ENCODE results near the gene CARMIL1. TPM values are rescaled to one million over a fixed set of nuclear protein-coding genes. Genes with fewer than 3 reads are reported as not detected.
A peak's percentile ranks its signal among the peaks of the same experiment; 100 is the strongest.
"Not testable (repeated sequence)": the region's sequence is repeated elsewhere in the genome, so short reads cannot be mapped to it uniquely, and the experiment has no call there.

Gene CARMIL1
- total and polyA plus RNA-seq, 5 experiments from 2014 or later = 1.3 to 13.3 (median 1.9) TPM

DNA sequence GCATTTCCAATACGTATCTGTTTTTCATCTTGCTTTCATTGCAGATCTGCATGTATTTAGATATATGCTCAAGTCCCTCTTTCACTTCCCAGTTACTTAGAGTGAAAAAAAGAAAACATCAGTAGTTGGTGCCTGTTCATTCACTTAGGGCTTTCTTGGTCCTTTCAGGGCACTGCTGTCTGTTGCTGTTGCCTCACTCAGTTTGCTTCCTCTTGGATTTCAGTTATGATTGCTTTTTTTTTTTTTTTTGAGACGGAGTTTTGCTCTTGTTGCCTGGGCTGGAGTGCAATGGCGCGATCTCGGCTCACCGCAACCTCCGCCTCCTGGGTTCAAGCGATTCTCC, 19.3 kb downstream of the CARMIL1 start:
- H3K27me3 Mint-ChIP-seq, H3K27ac Mint-ChIP-seq, H3K4me3 Mint-ChIP-seq, H3K9me3 Mint-ChIP-seq, ATAC-seq, DNase-seq, POLR2A ChIA-PET, H3K36me3 Mint-ChIP-seq: not testable (repeated sequence)
- peaks cover 35 to 63% (median 54%) of the 10 kb centered on the region in 4 donors for H3K4me1 Mint-ChIP-seq

DNA sequence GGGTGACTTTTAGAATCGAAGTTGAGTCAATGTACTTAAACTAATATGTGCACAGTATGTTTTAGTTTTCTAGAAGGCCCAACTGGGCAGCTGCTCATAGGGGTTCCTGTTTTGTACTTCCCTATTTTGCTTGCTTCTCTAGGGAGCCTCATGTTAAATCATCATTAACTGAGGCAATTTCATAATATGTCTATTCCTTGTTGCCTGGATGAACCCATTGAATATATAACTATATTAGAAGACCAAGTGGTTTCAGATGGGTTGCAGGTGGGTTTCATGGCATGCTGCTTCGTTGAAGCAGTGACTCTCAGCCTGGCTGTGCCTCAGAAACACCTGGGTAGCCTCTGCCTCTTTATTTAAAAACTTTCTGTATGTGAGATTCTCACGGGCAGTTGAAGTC, 22.2 kb downstream of the CARMIL1 start:
- Mint-ChIP-seq H3K27me3 (no peaks in the 10 kb centered on the region), H3K27ac (peak overlapping the region in 1 of 10 donors; percentile 29), H3K4me1 (peaks cover 31 to 47% (median 41%) of the 10 kb centered on the region in 4 donors), H3K4me3 (no peak overlapping the region), H3K36me3 (no peaks in the 10 kb centered on the region), H3K9me3 (no peaks in the 10 kb centered on the region)
- POLR2A ChIA-PET = interaction anchor here (0.6 kb wide), 1 partner anchor 175 kb away, joined by 3 read pairs; no protein-coding TSS in a partner anchor
- DNase-seq (no peak), ATAC-seq (no peak)

DNA sequence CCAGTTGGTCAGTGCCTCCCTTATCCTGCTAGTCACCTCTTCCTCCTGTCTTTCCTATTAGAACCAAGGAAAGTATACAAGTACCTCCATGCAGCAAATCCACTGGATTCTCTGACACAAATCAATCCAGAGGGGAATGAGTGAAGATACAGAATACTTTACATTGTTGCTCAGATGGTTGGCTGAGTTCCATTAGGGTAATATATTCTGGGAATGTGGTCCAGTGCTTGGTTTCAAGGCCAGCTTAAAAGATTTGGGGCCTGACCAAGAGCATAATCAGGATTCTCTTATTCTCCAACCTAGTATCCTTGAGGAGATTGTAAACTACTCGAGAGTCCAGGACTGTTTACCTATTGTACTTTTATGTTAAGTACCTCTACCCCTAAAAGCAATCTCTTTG, 23.0 kb downstream of the CARMIL1 start:
- no peak overlapping the region for H3K4me3 Mint-ChIP-seq
- peaks cover 26 to 43% (median 35%) of the 10 kb centered on the region in 4 donors for H3K4me1 Mint-ChIP-seq
- H3K36me3 Mint-ChIP-seq = no peaks in the 10 kb centered on the region
- H3K27me3 Mint-ChIP-seq = no peaks in the 10 kb centered on the region
- no peak for ATAC-seq
- POLR2A ChIA-PET = no interaction called here
- no peak for DNase-seq
- no peaks in the 10 kb centered on the region for H3K9me3 Mint-ChIP-seq
- H3K27ac Mint-ChIP-seq = no peak overlapping the region

DNA sequence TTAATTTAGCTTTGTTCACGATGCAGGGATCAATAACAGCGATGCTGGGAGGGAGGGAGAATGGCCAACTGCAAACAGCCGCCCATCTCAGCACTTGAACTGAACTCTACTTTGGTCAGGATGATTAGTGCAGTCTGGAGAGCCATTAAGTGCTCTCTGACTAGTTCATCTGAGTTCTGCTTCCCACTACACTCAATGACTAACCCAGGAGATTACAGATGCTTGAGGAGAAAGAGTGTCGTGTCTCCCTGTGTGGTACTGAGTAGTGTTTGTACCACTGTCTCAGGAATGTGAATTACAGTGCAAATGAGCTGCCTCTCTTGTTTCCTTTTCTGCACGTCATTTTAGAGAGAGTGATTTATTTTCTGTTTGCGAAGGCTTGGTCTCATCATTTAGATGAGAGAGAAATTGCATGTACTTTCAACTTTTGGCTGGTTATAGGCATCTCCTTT, 23.5 kb downstream of the CARMIL1 start:
- Mint-ChIP-seq H3K27ac (peak overlapping the region in 1 of 10 donors; percentile 22), H3K27me3 (no peaks in the 10 kb centered on the region), H3K9me3 (no peaks in the 10 kb centered on the region), H3K4me1 (peaks cover 21 to 39% (median 32%) of the 10 kb centered on the region in 4 donors), H3K4me3 (no peak overlapping the region), H3K36me3 (no peaks in the 10 kb centered on the region)
- DNase-seq (no peak), ATAC-seq (no peak)
- POLR2A ChIA-PET = no interaction called here

DNA sequence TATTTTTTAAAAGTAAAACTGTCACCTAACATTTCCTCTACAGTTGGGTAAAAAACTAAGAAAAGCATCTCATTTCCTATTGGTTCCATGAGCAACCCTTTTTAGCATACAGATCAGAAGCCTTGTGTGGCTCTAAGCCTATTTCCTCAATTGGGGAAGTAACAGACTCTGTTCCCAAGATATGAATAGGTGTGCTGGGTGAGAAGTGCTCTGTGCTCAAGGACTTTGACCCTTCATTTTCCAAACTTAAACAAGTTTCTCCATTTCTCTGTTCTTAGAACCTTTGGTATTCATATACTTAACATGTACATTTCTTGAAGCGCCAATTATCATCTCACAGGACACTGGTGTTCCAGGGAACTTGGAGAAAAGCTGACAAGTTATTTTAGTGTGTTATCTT, 24.1 kb downstream of the CARMIL1 start:
- Mint-ChIP-seq H3K4me3 (no peak overlapping the region), H3K36me3 (no peaks in the 10 kb centered on the region), H3K27me3 (no peaks in the 10 kb centered on the region), H3K4me1 (peaks cover 21 to 38% (median 29%) of the 10 kb centered on the region in 4 donors), H3K9me3 (no peaks in the 10 kb centered on the region), H3K27ac (no peak overlapping the region)
- ATAC-seq (no peak), DNase-seq (no peak)
- POLR2A ChIA-PET = no interaction called here

DNA sequence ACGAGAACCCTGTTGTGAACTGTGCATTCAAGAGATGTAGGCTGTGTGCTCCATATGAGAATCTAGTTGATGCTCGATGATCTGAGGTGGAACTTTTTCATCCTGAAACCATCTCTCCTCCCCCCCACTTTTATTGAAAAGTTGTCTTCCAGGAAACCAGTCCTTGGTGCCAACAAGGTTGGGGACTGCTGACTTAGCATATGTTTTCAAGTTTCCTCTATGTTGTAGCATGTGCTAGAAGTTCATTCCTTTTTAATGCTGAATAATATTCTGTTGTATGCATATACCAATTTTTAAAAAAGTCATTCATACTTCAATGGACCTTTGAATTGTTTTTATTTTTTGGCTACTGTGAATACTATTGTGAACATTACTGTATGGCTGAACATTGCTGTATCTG, 27.2 kb downstream of the CARMIL1 start:
- Mint-ChIP-seq H3K27me3 (no peaks in the 10 kb centered on the region), H3K27ac (no peak overlapping the region), H3K4me1 (peaks cover 20 to 46% (median 22%) of the 10 kb centered on the region in 4 donors), H3K4me3 (no peak overlapping the region), H3K36me3 (no peaks in the 10 kb centered on the region), H3K9me3 (no peaks in the 10 kb centered on the region)
- POLR2A ChIA-PET = no interaction called here
- DNase-seq = no peak
- ATAC-seq = no peak

DNA sequence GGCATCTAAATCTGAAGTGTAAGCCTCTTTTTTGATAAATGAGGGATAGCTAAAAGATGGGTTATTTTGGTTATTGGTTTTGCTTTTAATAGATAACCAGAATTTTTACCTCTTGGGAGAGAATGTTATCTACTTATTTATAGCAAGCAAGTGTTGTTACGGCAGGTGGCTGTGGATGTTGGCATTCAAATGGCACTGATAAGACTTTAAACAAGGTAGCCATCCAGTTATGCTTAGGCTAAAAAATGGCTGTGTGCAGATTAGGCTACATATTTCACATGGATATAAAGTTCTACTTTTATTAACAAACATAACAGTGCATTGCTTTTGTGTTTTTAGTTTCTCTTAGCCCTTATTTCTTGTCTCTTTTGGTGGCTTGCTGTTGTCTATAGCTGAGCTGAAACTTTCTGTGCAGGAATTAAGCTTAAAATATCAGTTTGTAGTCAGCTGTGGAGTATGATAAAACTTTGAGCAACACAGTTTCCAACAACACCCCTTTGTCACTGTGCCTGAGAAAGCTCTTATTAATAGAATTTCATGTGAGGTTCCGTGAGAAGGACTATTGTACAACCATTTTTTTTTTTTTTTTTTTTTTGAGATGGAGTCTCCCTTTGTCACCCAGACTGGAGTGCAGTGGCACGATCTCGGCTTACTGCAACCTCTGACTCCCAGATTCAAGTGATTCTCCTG, 28.8 kb downstream of the CARMIL1 start:
- DNase-seq (no peak), ATAC-seq (no peak)
- Mint-ChIP-seq H3K27ac (no peak overlapping the region), H3K27me3 (no peaks in the 10 kb centered on the region), H3K4me3 (no peak overlapping the region), H3K9me3 (no peaks in the 10 kb centered on the region), H3K36me3 (no peaks in the 10 kb centered on the region), H3K4me1 (peaks cover 12 to 46% (median 25%) of the 10 kb centered on the region in 4 donors)
- POLR2A ChIA-PET = no interaction called here

DNA sequence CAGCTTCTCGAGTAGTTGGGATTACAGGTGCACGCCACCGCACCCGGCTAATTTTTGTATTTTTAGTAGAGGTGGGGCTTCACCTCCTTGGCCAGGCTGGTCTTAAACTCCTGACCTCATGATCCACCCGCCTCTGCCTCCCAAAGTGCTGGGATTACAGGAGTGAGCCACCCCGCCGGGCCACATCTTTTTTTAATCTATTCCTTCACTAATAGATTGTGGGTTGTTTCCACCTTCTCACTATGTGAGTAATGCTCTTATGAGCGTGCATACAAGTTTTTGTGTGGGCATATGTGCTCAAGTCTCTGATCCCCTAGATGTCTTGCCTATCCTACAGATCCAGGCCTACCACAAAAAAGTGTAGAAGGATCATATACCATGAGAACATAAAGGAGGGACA, 30.7 kb downstream of the CARMIL1 start:
- Mint-ChIP-seq H3K4me3 (no peak overlapping the region), H3K4me1 (peaks cover 15 to 53% (median 33%) of the 10 kb centered on the region in 4 donors), H3K36me3 (no peaks in the 10 kb centered on the region), H3K9me3 (no peaks in the 10 kb centered on the region), H3K27ac (no peak overlapping the region), H3K27me3 (no peaks in the 10 kb centered on the region)
- no peak for ATAC-seq
- POLR2A ChIA-PET = interaction anchor here (0.6 kb wide), 1 partner anchor 22 kb away, joined by 3 read pairs; no protein-coding TSS in a partner anchor
- DNase-seq = no peak

DNA sequence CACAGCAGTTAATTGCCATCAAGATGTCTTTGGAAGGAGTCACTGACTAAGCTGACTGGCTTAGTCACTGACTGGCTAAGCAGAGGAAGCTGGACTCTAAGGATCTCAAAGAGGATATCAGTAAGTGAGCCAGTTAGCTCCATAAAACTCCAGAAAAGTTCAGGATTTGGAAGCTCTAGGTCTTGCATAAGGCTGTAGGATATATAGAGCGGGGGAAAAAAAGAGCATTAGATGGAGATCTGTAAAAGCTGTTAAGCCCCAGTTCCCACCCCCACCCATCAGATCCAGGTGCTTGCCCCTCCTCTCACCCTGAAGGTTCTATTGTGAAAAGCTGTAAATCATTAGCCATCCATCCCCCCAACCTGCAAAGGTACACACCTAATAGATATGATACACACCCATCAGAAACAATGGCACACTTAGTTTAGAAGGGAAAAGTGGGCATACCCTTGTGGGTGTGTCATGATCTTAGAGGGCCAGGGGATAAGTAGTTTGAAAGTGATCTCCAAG, 32.2 kb downstream of the CARMIL1 start:
- no peak for DNase-seq
- H3K4me1 Mint-ChIP-seq = peaks cover 17 to 54% (median 33%) of the 10 kb centered on the region in 4 donors
- no peaks in the 10 kb centered on the region for H3K9me3 Mint-ChIP-seq
- H3K27ac Mint-ChIP-seq = peak overlapping the region in 1 of 10 donors; percentile 29
- no peak for ATAC-seq
- POLR2A ChIA-PET = no interaction called here
- no peaks in the 10 kb centered on the region for H3K27me3 Mint-ChIP-seq
- no peak overlapping the region for H3K4me3 Mint-ChIP-seq
- H3K36me3 Mint-ChIP-seq = no peaks in the 10 kb centered on the region

DNA sequence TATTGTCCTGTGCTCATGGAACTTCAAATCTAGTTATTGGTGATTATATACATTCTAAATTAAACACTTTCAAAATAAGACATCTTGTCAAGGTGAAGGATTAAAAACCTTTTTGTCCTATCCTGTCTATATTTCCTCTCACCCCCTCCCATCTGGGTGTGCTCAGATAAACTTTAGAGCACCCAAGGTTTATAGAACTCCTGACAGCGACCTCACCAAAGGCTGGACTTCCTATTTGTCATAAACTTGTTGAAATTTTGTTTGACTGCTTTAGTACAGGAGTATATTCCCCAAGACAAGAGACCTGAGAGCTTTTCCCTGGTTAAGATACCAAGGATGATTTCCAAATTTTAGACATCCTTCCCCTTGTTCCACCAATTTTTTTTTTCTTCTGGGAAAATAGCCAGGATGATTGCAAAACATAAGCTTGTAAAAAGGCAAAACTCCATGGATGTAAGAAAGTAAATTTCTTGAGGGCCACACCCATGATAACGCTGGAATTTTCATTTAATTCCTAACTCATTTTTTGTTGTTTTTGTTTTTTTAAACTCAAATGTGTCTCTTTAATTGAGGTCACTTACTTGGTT, 33.0 kb downstream of the CARMIL1 start:
- Mint-ChIP-seq H3K36me3 (no peaks in the 10 kb centered on the region), H3K9me3 (no peaks in the 10 kb centered on the region), H3K27ac (peak overlapping the region in 2 of 10 donors; percentile 8 to 14), H3K27me3 (no peaks in the 10 kb centered on the region), H3K4me1 (peaks cover 17 to 54% (median 30%) of the 10 kb centered on the region in 4 donors), H3K4me3 (peak overlapping the region in 2 of 10 donors; percentile 13 to 30)
- POLR2A ChIA-PET = interaction anchor here (0.6 to 1.1 kb wide), 4 partner anchors 24 to 47 kb away, joined by 3 to 4 read pairs (median 3); no protein-coding TSS in a partner anchor
- ATAC-seq (no peak), DNase-seq (no peak)

DNA sequence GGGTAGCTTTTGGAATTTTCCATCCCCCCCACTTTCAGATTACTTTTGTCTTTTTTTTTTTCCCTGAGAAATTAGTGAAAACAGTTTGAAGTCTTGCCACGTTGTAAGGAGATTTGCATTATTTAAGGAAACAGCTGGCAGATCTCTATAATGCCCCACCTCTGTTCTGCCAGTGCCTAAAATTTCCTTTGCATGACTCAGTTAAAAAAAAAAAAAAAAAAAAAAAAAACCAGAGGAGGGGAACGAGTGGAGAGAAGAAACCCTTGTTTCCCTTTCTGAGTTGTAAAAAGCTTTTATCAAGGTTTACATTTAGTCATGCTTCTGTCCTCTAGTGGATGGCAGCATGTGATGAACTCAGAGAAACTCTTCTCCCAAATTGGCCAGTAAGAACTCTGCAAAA, 33.5 kb downstream of the CARMIL1 start:
- no peaks in the 10 kb centered on the region for H3K36me3 Mint-ChIP-seq
- DNase-seq (no peak), ATAC-seq (no peak)
- no peak overlapping the region for H3K4me3 Mint-ChIP-seq
- no peak overlapping the region for H3K27ac Mint-ChIP-seq
- peaks cover 17 to 49% (median 30%) of the 10 kb centered on the region in 4 donors for H3K4me1 Mint-ChIP-seq
- POLR2A ChIA-PET = interaction anchor here (0.6 to 1.1 kb wide), 5 partner anchors 15 to 46 kb away, joined by 3 to 4 read pairs (median 3); no protein-coding TSS in a partner anchor
- no peaks in the 10 kb centered on the region for H3K27me3 Mint-ChIP-seq
- H3K9me3 Mint-ChIP-seq = no peaks in the 10 kb centered on the region

DNA sequence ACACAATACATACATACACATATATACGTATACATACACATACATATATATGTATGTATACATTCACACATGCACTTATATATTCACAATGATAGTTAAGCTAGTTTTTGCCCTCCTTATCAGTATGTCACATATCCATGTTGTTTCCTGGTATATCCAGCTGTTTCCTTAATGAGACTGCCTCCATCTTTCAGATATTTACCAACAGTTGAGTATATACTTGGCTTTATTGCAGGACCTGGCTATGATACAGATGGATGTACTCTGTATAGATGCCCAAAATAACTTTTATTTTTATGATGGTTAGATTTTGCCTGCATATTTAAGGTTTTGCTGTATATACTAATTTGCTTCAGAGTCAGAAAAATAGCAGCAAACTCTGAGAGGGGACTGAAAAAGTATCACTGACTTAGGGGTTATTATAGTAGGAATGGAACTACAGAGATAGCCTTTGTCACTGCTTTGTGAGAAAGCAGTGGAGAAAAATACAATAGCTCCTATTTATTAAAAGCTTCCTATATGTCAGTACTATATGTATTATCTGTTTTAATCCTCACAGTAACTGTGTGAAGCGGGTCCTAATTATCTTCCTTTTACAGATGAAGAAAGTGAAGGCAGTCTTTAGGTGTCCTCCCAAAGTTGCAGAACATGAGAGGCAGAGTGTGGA, 35.5 kb downstream of the CARMIL1 start:
- no peak overlapping the region for H3K4me3 Mint-ChIP-seq
- H3K9me3 Mint-ChIP-seq = no peaks in the 10 kb centered on the region
- H3K36me3 Mint-ChIP-seq = no peaks in the 10 kb centered on the region
- DNase-seq (no peak), ATAC-seq (no peak)
- no peak overlapping the region for H3K27ac Mint-ChIP-seq
- peaks cover 25 to 53% (median 35%) of the 10 kb centered on the region in 4 donors for H3K4me1 Mint-ChIP-seq
- no peaks in the 10 kb centered on the region for H3K27me3 Mint-ChIP-seq
- POLR2A ChIA-PET = no interaction called here
